Uterus (tissue), 4 donors: ENCODE results near the gene RAB44. TPM values are rescaled to one million over a fixed set of nuclear protein-coding genes. Genes with fewer than 3 reads are reported as not detected.

Experiments used
- DNase-seq, 2 donors: peaks; one replicate each; pipeline ENCODE4 v3.0.0-alpha.2; 2019 to 2020
- H3K27ac ChIP-seq, 2 donors: fragments of 200-600 bp; sonication (generic); 1 replicate in 1 of 2; 2 replicates in 1 of 2; pipeline ENCODE4 v1.5.1; 2016 to 2018
- H3K27me3 ChIP-seq, 2 donors: fragments of 200-600 bp; sonication (generic); one replicate each; pipeline ENCODE4 v1.5.1; 2018 to 2019; ENCODE audit warnings: control low read depth in 1 of 2
- H3K36me3 ChIP-seq, 2 donors: fragments of 200-600 bp; sonication (generic); one replicate each; pipeline ENCODE4 v1.5.1; 2019; ENCODE audit warnings: control low read depth in 1 of 2
- H3K4me1 ChIP-seq, 2 donors: fragments of 200-600 bp; sonication (generic); one replicate each; pipeline ENCODE4 v1.5.1; 2018 to 2019; ENCODE audit warnings: control low read depth in 1 of 2
- H3K4me3 ChIP-seq, 2 donors: fragments of 200-600 bp; sonication (generic); 1 replicate in 1 of 2; 2 replicates in 1 of 2; pipeline ENCODE4 v1.5.1; 2018 to 2019; ENCODE audit warnings: mild to moderate bottlenecking in 1 of 2
- H3K9me3 ChIP-seq, 2 donors: fragments of 200-600 bp; sonication (generic); one replicate each; pipeline ENCODE4 v1.5.1; 2019; ENCODE audit warnings: control low read depth in 1 of 2
- CTCF ChIP-seq, 4 experiments: fragments of 200-600 bp in 2 of 4; fragments of 450-650 bp in 2 of 4; sonication (generic) in 2 of 4; IDR thresholded peaks; one replicate each; pipeline ENCODE4 v1.5.1; 2016 to 2019; ENCODE audit warnings: antibody characterized with exemption in 4 of 4, mild to moderate bottlenecking in 2 of 4, moderate library complexity in 1 of 4
- POLR2A ChIP-seq, 2 donors: fragments of 450-650 bp; IDR thresholded peaks; one replicate each; pipeline ENCODE4 v1.6.1; 2016; ENCODE audit warnings: antibody characterized with exemption in 2 of 2, mild to moderate bottlenecking in 1 of 2, moderate library complexity in 1 of 2
- intact Hi-C: fragments of 100-400 bp; cut with DNase I; formaldehyde crosslinking; loops from one replicate; pipeline ENCODE4 v1.15.1; 2023; ENCODE audit warnings: low total_unique reads
- total RNA-seq, 4 donors: library from RNA; depleted of rRNA in 3 of 4; stranded (reverse); fragments of >200 nt in 3 of 4; gene quantifications; one replicate each; pipeline versions ENCODE4 v1.1.0 to v1.2.4, GENCODE V29; 2014 to 2023
- donor health status: DM: yes; HTN: yes; CAD: no.

Gene RAB44
- total RNA-seq, 4 donors from 2014 or later = 0.37 TPM; not detected in 3

- H3K4me1 ChIP-seq = no peaks in the 10 kb centered on the region
- H3K27ac ChIP-seq = no peak overlapping the region
- H3K36me3 ChIP-seq = no peaks in the 10 kb centered on the region
- TF ChIP-seq POLR2A (IDR thresholded peaks at IDR 0.05) = no peak
- TF ChIP-seq CTCF (IDR thresholded peaks at IDR 0.05) = no peak
- DNase-seq = no peak
- no peaks in the 10 kb centered on the region for H3K27me3 ChIP-seq
- intact Hi-C loops = no loop called here
- no peaks in the 10 kb centered on the region for H3K9me3 ChIP-seq
- H3K4me3 ChIP-seq = no peak overlapping the region
Observed at GRCh38 chr6:36657942-36658544, 39.6 kb upstream of the RAB44 start.

- Histone ChIP-seq H3K4me1 (no peaks in the 10 kb centered on the region), H3K36me3 (no peaks in the 10 kb centered on the region), H3K9me3 (no peaks in the 10 kb centered on the region), H3K27me3 (no peaks in the 10 kb centered on the region), H3K27ac (no peak overlapping the region), H3K4me3 (no peak overlapping the region)
- TF ChIP-seq CTCF (IDR thresholded peaks at IDR 0.05) = no peak
- no peak for TF ChIP-seq POLR2A (IDR thresholded peaks at IDR 0.05)
- DNase-seq = peak; percentile 45 to 48
- intact Hi-C loops = no loop called here
Observed at GRCh38 chr6:36659271-36659670, 38.4 kb upstream of the RAB44 start.

- no peaks in the 10 kb centered on the region for H3K27me3 ChIP-seq
- no peaks in the 10 kb centered on the region for H3K4me1 ChIP-seq
- no peaks in the 10 kb centered on the region for H3K36me3 ChIP-seq
- peak in 1 of 2 donors; percentile 68 for DNase-seq
- no peak for TF ChIP-seq POLR2A (IDR thresholded peaks at IDR 0.05)
- no peak for TF ChIP-seq CTCF (IDR thresholded peaks at IDR 0.05)
- H3K4me3 ChIP-seq = peak overlapping the region in 1 of 2 donors; percentile 17
- no peaks in the 10 kb centered on the region for H3K9me3 ChIP-seq
- intact Hi-C loops = no loop called here
- no peak overlapping the region for H3K27ac ChIP-seq
Observed at GRCh38 chr6:36660771-36661471, 36.7 kb upstream of the RAB44 start.

GRCh38 chr6:36662380-36662779 is 35.2 kb upstream of the RAB44 start:
- intact Hi-C loops = no loop called here
- Histone ChIP-seq H3K9me3 (no peaks in the 10 kb centered on the region), H3K4me3 (no peak overlapping the region), H3K27ac (no peak overlapping the region), H3K27me3 (no peaks in the 10 kb centered on the region), H3K4me1 (no peaks in the 10 kb centered on the region), H3K36me3 (no peaks in the 10 kb centered on the region)
- no peak for DNase-seq
- no peak for TF ChIP-seq POLR2A (IDR thresholded peaks at IDR 0.05)
- TF ChIP-seq CTCF (IDR thresholded peaks at IDR 0.05) = no peak

- no peaks in the 10 kb centered on the region for H3K9me3 ChIP-seq
- no peaks in the 10 kb centered on the region for H3K4me1 ChIP-seq
- H3K27ac ChIP-seq = no peak overlapping the region
- no peak for TF ChIP-seq POLR2A (IDR thresholded peaks at IDR 0.05)
- TF ChIP-seq CTCF (IDR thresholded peaks at IDR 0.05) = no peak
- intact Hi-C loops = no loop called here
- H3K36me3 ChIP-seq = no peaks in the 10 kb centered on the region
- no peaks in the 10 kb centered on the region for H3K27me3 ChIP-seq
- no peak overlapping the region for H3K4me3 ChIP-seq
- DNase-seq = no peak
Observed at GRCh38 chr6:36662827-36663256, 34.8 kb upstream of the RAB44 start.
